HepG2 (cell line): Measurements from ENCODE around the gene TK2. TPM values are rescaled to one million over a fixed set of nuclear protein-coding genes. Genes with fewer than 3 reads are reported as not detected.

ENCODE experiments used
- ATAC-seq: fragments of 200-7000 bp; cut with Tn5 transposase; 3 replicates; pipeline ENCODE4 v1.9.1; 2020; ENCODE audit warnings: mild to moderate bottlenecking, moderate library complexity
- BruUV-seq: library from RNA; stranded (reverse); fragments of 400-500 nt; replicated peaks from 2 replicates; lab custom pipeline; 2021; lab: Mats Ljungman, UMichigan
- CTCF ChIA-PET: fragments of 300-600 bp; formaldehyde crosslinking; extraction: SDS; loops from one replicate; lab custom pipeline; 2021; ENCODE audit warnings: low total read pairs, inconsistent platforms, low intra/inter-chr PET ratio; lab: Yijun Ruan, JAX
- POLR2A ChIA-PET: fragments of 350-600 bp; sonication (Branson Sonifier 250); formaldehyde crosslinking; loops from one replicate; lab custom pipeline; 2020; ENCODE audit warnings: antibody characterized with exemption, inconsistent platforms; lab: Yijun Ruan, JAX
- DNase-seq: peaks from one replicate; pipeline ENCODE4 v3.0.0-alpha.2; 2015; ENCODE audit warnings: low spot score
- FAIRE-seq: peaks from 3 replicates; lab custom pipeline; 2011; peaks lifted over from hg19 to GRCh38; lab: Jason Lieb, UNC
- H2AFZ ChIP-seq: one replicate; pipeline ENCODE4 v1.6.1; 2011; ENCODE audit warnings: low read length, inconsistent platforms
- H3K27ac ChIP-seq: fragments of 300-600 bp; 3 replicates; pipeline ENCODE4 v1.8.0; 2011; ENCODE audit warnings: mixed run types, mild to moderate bottlenecking, mixed read lengths, low read length, inconsistent platforms; ENCODE audit not compliant: insufficient read depth; ENCODE audit errors: extremely low read length
- H3K27me3 ChIP-seq, 2 experiments: fragments of 200-600 bp in 1 of 2; 2 replicates in 1 of 2; 3 replicates in 1 of 2; pipeline versions ENCODE4 v1.6.0 to v1.8.0; 2011; ENCODE audit warnings: low read length in 2 of 2, mild to moderate bottlenecking in 2 of 2, moderate library complexity in 2 of 2, inconsistent platforms in 1 of 2; ENCODE audit not compliant: insufficient read depth in 2 of 2, control insufficient read depth in 1 of 2
- H3K36me3 ChIP-seq, 2 experiments: fragments of 200-600 bp in 1 of 2; replicated peaks in 1 of 2; 2 replicates in 1 of 2; 3 replicates in 1 of 2; pipeline versions ENCODE4 v1.5.1 to v1.8.0; 2011; ENCODE audit warnings: low read length in 2 of 2, inconsistent platforms in 1 of 2; ENCODE audit not compliant: insufficient read depth in 2 of 2, control insufficient read depth in 1 of 2
- H3K4me1 ChIP-seq: 2 replicates; pipeline ENCODE4 v1.5.1; 2012; ENCODE audit warnings: low read length, inconsistent platforms; ENCODE audit not compliant: insufficient read depth
- H3K4me2 ChIP-seq: 2 replicates; pipeline ENCODE4 v1.6.0; 2011; ENCODE audit warnings: low read depth, low read length, inconsistent platforms
- H3K4me3 ChIP-seq, 3 experiments: fragments of 200-600 bp in 1 of 3; sonication (generic), shearing (Covaris generic) in 1 of 3; replicated peaks in 1 of 3; 2 replicates each; pipeline ENCODE4 v1.5.1; 2011 to 2016; ENCODE audit warnings: low read length in 3 of 3, inconsistent platforms in 2 of 3, low read depth in 2 of 3, mild to moderate bottlenecking in 2 of 3, control low read depth in 1 of 3, mixed read lengths in 1 of 3; ENCODE audit not compliant: insufficient read depth in 1 of 3
- H3K79me2 ChIP-seq: one replicate; pipeline ENCODE4 v1.6.1; 2011; ENCODE audit warnings: low read length, inconsistent platforms; ENCODE audit not compliant: insufficient read depth
- H3K9ac ChIP-seq: 2 replicates; pipeline ENCODE4 v1.6.0; 2011; ENCODE audit warnings: mild to moderate bottlenecking, low read depth, low read length, inconsistent platforms; ENCODE audit not compliant: insufficient read depth
- H3K9me3 ChIP-seq: 2 replicates; pipeline ENCODE4 v1.5.1; 2012; ENCODE audit warnings: mild to moderate bottlenecking, low read length
- H4K20me1 ChIP-seq: 2 replicates; pipeline ENCODE4 v1.6.0; 2011; ENCODE audit warnings: inconsistent platforms, mild to moderate bottlenecking, low read length, moderate library complexity; ENCODE audit not compliant: insufficient read depth
- CC2D1A ChIP-seq: sonication (generic); formaldehyde crosslinking; IDR thresholded peaks from 2 replicates; pipeline ENCODE4 v1.8.1; 2023; ENCODE audit warnings: mild to moderate bottlenecking, missing genetic modification reagents
- HOXA5 ChIP-seq: sonication (generic); formaldehyde crosslinking; IDR thresholded peaks from 2 replicates; pipeline ENCODE4 v1.4.0; 2020; ENCODE audit warnings: missing genetic modification reagents
- NFIB ChIP-seq: sonication (generic); formaldehyde crosslinking; IDR thresholded peaks from 2 replicates; pipeline ENCODE4 v1.9.0; 2021; ENCODE audit warnings: missing genetic modification reagents, mild to moderate bottlenecking, borderline replicate concordance
- SMYD3 ChIP-seq: sonication (generic); formaldehyde crosslinking; IDR thresholded peaks from 2 replicates; pipeline ENCODE4 v1.8.1; 2023; ENCODE audit warnings: mild to moderate bottlenecking, missing genetic modification reagents
- TAF15 ChIP-seq: fragments of 200-400 bp; formaldehyde crosslinking; IDR thresholded peaks from one replicate; pipeline ENCODE4 v1.6.1; 2018; ENCODE audit warnings: mild to moderate bottlenecking, low read depth, low read length; ENCODE audit not compliant: poor library complexity, severe bottlenecking
- TMF1 ChIP-seq: sonication (generic); formaldehyde crosslinking; IDR thresholded peaks from 2 replicates; pipeline ENCODE4 v1.8.1; 2022; ENCODE audit warnings: low read depth, missing genetic modification reagents
- ZFP37 ChIP-seq: sonication (generic); formaldehyde crosslinking; IDR thresholded peaks from 2 replicates; pipeline ENCODE4 v1.4.0; 2020; ENCODE audit warnings: missing genetic modification reagents, borderline replicate concordance
- ZNF101 ChIP-seq: sonication (generic); formaldehyde crosslinking; IDR thresholded peaks from 2 replicates; pipeline ENCODE4 v1.4.0; 2020; ENCODE audit warnings: mild to moderate bottlenecking, low read depth, missing genetic modification reagents, borderline replicate concordance
- WGBS: methylation state at CpG from one replicate; pipeline ENCODE4 v1.1.6; 2017; ENCODE audit warnings: low lambda C conversion rate; 5-methylcytosine and 5-hydroxymethylcytosine counted together
- in situ Hi-C: cut with HindIII; loops from 2 replicates; pipeline ENCODE4 v1.10.0; 2017; ENCODE audit warnings: low pct_unique_long_range_greater_than_20kb; ENCODE audit not compliant: extremely low pct_ligation_motif_present
- intact Hi-C: fragments of 100-400 bp; cut with micrococcal nuclease; formaldehyde crosslinking; loops from one replicate; pipeline ENCODE4 v1.10.0; 2022; ENCODE audit not compliant: unreplicated experiment
- polyA plus RNA-seq, 8 experiments: library from polyadenylated mRNA; depleted of rRNA in 3 of 8; stranded (reverse) in 7 of 8; unstranded in 1 of 8; fragments of >200 nt; fragmentation: Illumina TruSeq in 4 of 8; extraction: Trizol in 4 of 8; gene quantifications; 2 replicates each; pipeline versions ENCODE4 v1.2.1 to v1.2.3, GENCODE V29; 2011 to 2016; ENCODE audit warnings: low read depth in 4 of 8, missing spikeins in 1 of 8, mixed read lengths in 1 of 8; ENCODE audit not compliant: insufficient read depth in 1 of 8
- total RNA-seq, 5 experiments: library from RNA; depleted of rRNA; stranded (reverse); fragments of >200 nt; fragmentation: Illumina TruSeq; extraction: Trizol; gene quantifications; 2 replicates each; pipeline ENCODE4 v1.2.3, GENCODE V29; 2016; ENCODE audit warnings: low read depth in 1 of 5
- TF ChIP-seq, protein P1 (sequence below): sonication (generic); formaldehyde crosslinking; IDR thresholded peaks from 2 replicates; pipeline ENCODE4 v1.4.0; 2020; ENCODE audit warnings: mild to moderate bottlenecking, missing genetic modification reagents
- TF ChIP-seq, protein P2 (sequence below): sonication (generic); formaldehyde crosslinking; IDR thresholded peaks from 2 replicates; pipeline ENCODE4 v1.4.0; 2020; ENCODE audit warnings: mild to moderate bottlenecking, missing genetic modification reagents

TK2 gene
- total and polyA plus RNA-seq, 2 of the 13 experiments (the other 11 are each of a cell fraction or from before 2014, with no cell fraction given) = 18.7 to 21.0 TPM

DNA sequence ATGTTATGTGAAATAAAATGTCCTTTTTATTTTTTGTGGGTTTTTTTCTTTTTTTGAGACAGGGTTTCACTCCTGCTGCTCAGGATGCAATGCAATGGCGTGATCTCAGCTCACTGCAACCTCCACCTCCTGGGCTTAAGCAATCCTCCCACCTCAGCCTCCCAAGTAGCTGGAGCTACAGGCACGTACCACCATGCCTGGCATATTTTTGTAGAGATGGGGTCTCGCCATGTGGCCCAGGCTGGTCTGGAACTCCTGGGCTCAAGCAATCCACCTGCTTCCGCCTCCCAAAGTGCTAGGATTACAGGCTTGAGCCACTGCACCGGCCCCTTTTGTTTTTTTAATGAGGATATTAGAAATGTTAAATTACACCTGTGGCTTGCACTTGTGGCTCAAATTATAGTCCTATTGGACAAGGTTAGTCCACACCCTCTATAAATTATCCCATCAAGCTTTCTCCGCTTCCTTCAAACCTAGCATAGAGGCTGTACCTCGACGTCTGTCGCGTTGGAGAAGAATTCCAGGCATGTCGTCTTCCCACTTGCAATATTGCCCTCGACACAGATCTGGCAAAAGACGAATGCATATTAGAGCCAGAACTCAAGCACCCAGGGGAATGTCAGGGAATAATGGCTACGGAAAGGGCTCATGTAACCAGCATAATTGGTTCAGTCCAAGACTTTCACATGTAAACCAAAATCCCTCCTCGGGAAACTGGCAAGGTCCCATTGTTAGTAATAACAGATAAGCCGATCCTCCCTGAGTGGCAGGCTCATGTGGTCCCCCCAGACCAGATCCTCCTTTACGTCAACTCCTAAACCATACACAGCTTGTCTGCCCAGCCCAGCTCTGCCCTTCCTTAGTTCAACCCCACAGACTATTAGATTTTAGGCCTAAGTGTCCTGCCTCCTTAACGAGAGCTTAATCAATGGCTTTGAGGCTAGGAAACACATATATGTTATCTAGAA, 8.2 kb downstream of the TK2 start:
- CTCF ChIA-PET = no interaction called here
- 96% methylated on average over 18 of the region's 18 CpGs for WGBS
- POLR2A ChIA-PET = no interaction called here

More for the DNA sequence above, 8.2 kb downstream of the TK2 start:
- Histone ChIP-seq H3K9me3 (no peaks in the 10 kb centered on the region), H3K27ac (no peak overlapping the region), H3K9ac (no peak overlapping the region), H3K79me2 (no peaks in the 10 kb centered on the region), H3K36me3 (peaks cover 2 to 10% of the 10 kb centered on the region in 2 experiments; a peak in 3 of 5 replicates), H3K4me1 (peaks cover 13% of the 10 kb centered on the region), H2AFZ (no peak overlapping the region), H3K4me2 (no peak overlapping the region), H4K20me1 (no peaks in the 10 kb centered on the region), H3K27me3 (no peaks in the 10 kb centered on the region), H3K4me3 (no peak overlapping the region)
- TF ChIP-seq NFIB (no peak), TMF1 (no peak), ZFP37 (no peak), TAF15 (no peak), HOXA5 (CRISPR knock-in tag) (no peak), CC2D1A (CRISPR knock-in tag) (no peak), ZNF101 (CRISPR knock-in tag) (no peak), SMYD3 (CRISPR knock-in tag) (no peak)
- TF ChIP-seq, protein P1, sequence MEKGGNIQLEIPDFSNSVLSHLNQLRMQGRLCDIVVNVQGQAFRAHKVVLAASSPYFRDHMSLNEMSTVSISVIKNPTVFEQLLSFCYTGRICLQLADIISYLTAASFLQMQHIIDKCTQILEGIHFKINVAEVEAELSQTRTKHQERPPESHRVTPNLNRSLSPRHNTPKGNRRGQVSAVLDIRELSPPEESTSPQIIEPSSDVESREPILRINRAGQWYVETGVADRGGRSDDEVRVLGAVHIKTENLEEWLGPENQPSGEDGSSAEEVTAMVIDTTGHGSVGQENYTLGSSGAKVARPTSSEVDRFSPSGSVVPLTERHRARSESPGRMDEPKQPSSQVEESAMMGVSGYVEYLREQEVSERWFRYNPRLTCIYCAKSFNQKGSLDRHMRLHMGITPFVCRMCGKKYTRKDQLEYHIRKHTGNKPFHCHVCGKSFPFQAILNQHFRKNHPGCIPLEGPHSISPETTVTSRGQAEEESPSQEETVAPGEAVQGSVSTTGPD = no peak
- TF ChIP-seq, protein P2, sequence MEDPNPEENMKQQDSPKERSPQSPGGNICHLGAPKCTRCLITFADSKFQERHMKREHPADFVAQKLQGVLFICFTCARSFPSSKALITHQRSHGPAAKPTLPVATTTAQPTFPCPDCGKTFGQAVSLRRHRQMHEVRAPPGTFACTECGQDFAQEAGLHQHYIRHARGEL (CRISPR knock-in tag) = no peak
- in situ Hi-C loops (no loop called here), intact Hi-C loops (no loop called here)
- no peak for DNase-seq
- BruUV-seq = no TSS peak
- no peak for FAIRE-seq
- ATAC-seq = no peak
